ENCODE results near the gene PLCH2.

DNA sequence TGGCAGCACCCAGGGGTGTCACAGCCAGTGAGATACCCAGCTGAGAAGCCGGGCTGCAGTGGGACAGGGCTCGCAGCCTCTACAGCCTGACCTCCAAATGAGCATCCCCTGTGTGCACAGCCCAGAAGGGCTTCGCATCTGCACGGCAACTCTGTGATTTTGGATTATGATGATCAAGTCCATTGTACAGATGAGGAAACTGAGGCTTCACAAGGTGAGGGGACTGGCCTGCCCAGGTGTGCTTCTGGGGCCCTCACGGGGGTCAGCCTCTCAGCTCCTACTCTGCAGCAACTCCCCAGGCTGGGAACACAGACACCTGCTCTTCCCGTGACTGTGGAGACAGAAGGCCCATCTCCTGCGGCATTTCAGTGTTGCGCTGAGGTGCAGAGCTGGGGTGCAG, 62.8 kb downstream of the PLCH2 start:
- TF ChIP-seq, protein P1, sequence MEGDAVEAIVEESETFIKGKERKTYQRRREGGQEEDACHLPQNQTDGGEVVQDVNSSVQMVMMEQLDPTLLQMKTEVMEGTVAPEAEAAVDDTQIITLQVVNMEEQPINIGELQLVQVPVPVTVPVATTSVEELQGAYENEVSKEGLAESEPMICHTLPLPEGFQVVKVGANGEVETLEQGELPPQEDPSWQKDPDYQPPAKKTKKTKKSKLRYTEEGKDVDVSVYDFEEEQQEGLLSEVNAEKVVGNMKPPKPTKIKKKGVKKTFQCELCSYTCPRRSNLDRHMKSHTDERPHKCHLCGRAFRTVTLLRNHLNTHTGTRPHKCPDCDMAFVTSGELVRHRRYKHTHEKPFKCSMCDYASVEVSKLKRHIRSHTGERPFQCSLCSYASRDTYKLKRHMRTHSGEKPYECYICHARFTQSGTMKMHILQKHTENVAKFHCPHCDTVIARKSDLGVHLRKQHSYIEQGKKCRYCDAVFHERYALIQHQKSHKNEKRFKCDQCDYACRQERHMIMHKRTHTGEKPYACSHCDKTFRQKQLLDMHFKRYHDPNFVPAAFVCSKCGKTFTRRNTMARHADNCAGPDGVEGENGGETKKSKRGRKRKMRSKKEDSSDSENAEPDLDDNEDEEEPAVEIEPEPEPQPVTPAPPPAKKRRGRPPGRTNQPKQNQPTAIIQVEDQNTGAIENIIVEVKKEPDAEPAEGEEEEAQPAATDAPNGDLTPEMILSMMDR (IDR thresholded peaks at IDR 0.05) = no peak
- TF ChIP-seq POLR2A (IDR thresholded peaks at IDR 0.05) = no peak
